HepG2 (cell line): ENCODE measurements around the gene VPS11. TPM values are rescaled to one million over a fixed set of nuclear protein-coding genes. Genes with fewer than 3 reads are reported as not detected.

ENCODE experiments used
- ASH2L ChIP-seq: fragments of 300-600, 200-600 bp; sonication (generic); IDR thresholded peaks from 2 replicates; pipeline ENCODE4 v1.7.0; 2017; ENCODE audit warnings: low read depth, mild to moderate bottlenecking, moderate library complexity, mixed read lengths, low read length; ENCODE audit not compliant: insufficient read length
- ATF1 ChIP-seq: IDR thresholded peaks from 2 replicates; pipeline ENCODE4 v1.6.1; 2016; ENCODE audit warnings: mild to moderate bottlenecking, control low read depth
- CBFB ChIP-seq: sonication (generic); formaldehyde crosslinking; IDR thresholded peaks from 2 replicates; pipeline ENCODE4 v1.4.0; 2020; ENCODE audit warnings: missing genetic modification reagents
- EP300 ChIP-seq, 3 experiments: sonication (generic) in 1 of 3; formaldehyde crosslinking in 1 of 3; IDR thresholded peaks; 2 replicates each; pipeline versions ENCODE4 v1.5.1 to v1.6.1; 2011 to 2020; ENCODE audit warnings: low read depth in 2 of 3, low read length in 2 of 3, borderline replicate concordance in 1 of 3, improper control_type of control experiment in 1 of 3, mild to moderate bottlenecking in 1 of 3, missing genetic modification reagents in 1 of 3, moderate library complexity in 1 of 3
- KLF16 ChIP-seq, 2 experiments: sonication (generic) in 1 of 2; formaldehyde crosslinking in 1 of 2; IDR thresholded peaks; 2 replicates each; pipeline versions ENCODE4 v1.6.1 to v1.8.0; 2016 to 2023; ENCODE audit warnings: missing genetic modification reagents in 2 of 2, missing compliant biosample characterization in 1 of 2
- RELA ChIP-seq: sonication (generic); formaldehyde crosslinking; IDR thresholded peaks from 2 replicates; pipeline ENCODE4 v1.4.0; 2020; ENCODE audit warnings: missing genetic modification reagents
- RNF2 ChIP-seq: fragments of 450-650 bp; conservative IDR thresholded peaks from 2 replicates; pipeline ENCODE4 v1.6.1; 2016; ENCODE audit warnings: low read depth
- RXRA ChIP-seq: sonication (generic); formaldehyde crosslinking; IDR thresholded peaks from 2 replicates; pipeline ENCODE4 v1.5.1; 2020; ENCODE audit warnings: missing genetic modification reagents
- SMAD1 ChIP-seq: sonication (generic); formaldehyde crosslinking; IDR thresholded peaks from 2 replicates; pipeline ENCODE4 v1.4.0; 2020; ENCODE audit warnings: missing genetic modification reagents, low read depth, mild to moderate bottlenecking, borderline replicate concordance
- ZBTB38 ChIP-seq: sonication (generic); formaldehyde crosslinking; IDR thresholded peaks from 2 replicates; pipeline ENCODE4 v1.5.1; 2020; ENCODE audit warnings: mild to moderate bottlenecking, missing genetic modification reagents
- ZFP1 ChIP-seq: IDR thresholded peaks from 2 replicates; pipeline ENCODE4 v1.6.1; 2016
- ZKSCAN8 ChIP-seq: IDR thresholded peaks from 2 replicates; pipeline ENCODE4 v1.6.1; 2016; ENCODE audit warnings: borderline replicate concordance, missing genetic modification reagents, missing compliant biosample characterization
- ZNF317 ChIP-seq: sonication (generic); formaldehyde crosslinking; IDR thresholded peaks from 2 replicates; pipeline ENCODE4 v1.5.0; 2020; ENCODE audit warnings: mild to moderate bottlenecking, missing genetic modification reagents
- ZNF343 ChIP-seq: sonication (generic); formaldehyde crosslinking; IDR thresholded peaks from 2 replicates; pipeline ENCODE4 v1.4.0; 2020; ENCODE audit warnings: mild to moderate bottlenecking, missing genetic modification reagents
- ZNF543 ChIP-seq: sonication (generic); formaldehyde crosslinking; IDR thresholded peaks from 2 replicates; pipeline ENCODE4 v1.4.0; 2020; ENCODE audit warnings: mild to moderate bottlenecking, missing genetic modification reagents
- polyA plus RNA-seq, 8 experiments: library from polyadenylated mRNA; depleted of rRNA in 3 of 8; stranded (reverse) in 7 of 8; unstranded in 1 of 8; fragments of >200 nt; fragmentation: Illumina TruSeq in 4 of 8; extraction: Trizol in 4 of 8; gene quantifications; 2 replicates each; pipeline versions ENCODE4 v1.2.1 to v1.2.3, GENCODE V29; 2011 to 2016; ENCODE audit warnings: low read depth in 4 of 8, missing spikeins in 1 of 8, mixed read lengths in 1 of 8; ENCODE audit not compliant: insufficient read depth in 1 of 8
- total RNA-seq, 5 experiments: library from RNA; depleted of rRNA; stranded (reverse); fragments of >200 nt; fragmentation: Illumina TruSeq; extraction: Trizol; gene quantifications; 2 replicates each; pipeline ENCODE4 v1.2.3, GENCODE V29; 2016; ENCODE audit warnings: low read depth in 1 of 5
- TF ChIP-seq, protein P1 (sequence below): IDR thresholded peaks from 2 replicates; pipeline ENCODE4 v1.6.1; 2016; ENCODE audit warnings: missing compliant biosample characterization, missing genetic modification reagents, borderline replicate concordance
- TF ChIP-seq, protein P2 (sequence below): sonication (generic); formaldehyde crosslinking; IDR thresholded peaks from 2 replicates; pipeline ENCODE4 v1.5.0; 2020; ENCODE audit warnings: missing genetic modification reagents
- TF ChIP-seq, protein P3 (sequence below): sonication (generic); formaldehyde crosslinking; IDR thresholded peaks from 2 replicates; pipeline ENCODE4 v1.8.0; 2022; ENCODE audit warnings: mild to moderate bottlenecking, missing genetic modification reagents; ENCODE audit not compliant: insufficient replicate concordance
- TF ChIP-seq, protein P4 (sequence below): fragments of 450-650 bp; IDR thresholded peaks from 2 replicates; pipeline ENCODE4 v1.6.1; 2016
- TF ChIP-seq, protein P5 (sequence below): sonication (generic); formaldehyde crosslinking; IDR thresholded peaks from 2 replicates; pipeline ENCODE4 v1.8.1; 2022; ENCODE audit warnings: low read depth, mild to moderate bottlenecking, missing genetic modification reagents

Gene VPS11
- total and polyA plus RNA-seq, 2 of the 13 experiments (the other 11 are each of a cell fraction or from before 2014, with no cell fraction given), result 13.7 to 21.6 TPM

DNA sequence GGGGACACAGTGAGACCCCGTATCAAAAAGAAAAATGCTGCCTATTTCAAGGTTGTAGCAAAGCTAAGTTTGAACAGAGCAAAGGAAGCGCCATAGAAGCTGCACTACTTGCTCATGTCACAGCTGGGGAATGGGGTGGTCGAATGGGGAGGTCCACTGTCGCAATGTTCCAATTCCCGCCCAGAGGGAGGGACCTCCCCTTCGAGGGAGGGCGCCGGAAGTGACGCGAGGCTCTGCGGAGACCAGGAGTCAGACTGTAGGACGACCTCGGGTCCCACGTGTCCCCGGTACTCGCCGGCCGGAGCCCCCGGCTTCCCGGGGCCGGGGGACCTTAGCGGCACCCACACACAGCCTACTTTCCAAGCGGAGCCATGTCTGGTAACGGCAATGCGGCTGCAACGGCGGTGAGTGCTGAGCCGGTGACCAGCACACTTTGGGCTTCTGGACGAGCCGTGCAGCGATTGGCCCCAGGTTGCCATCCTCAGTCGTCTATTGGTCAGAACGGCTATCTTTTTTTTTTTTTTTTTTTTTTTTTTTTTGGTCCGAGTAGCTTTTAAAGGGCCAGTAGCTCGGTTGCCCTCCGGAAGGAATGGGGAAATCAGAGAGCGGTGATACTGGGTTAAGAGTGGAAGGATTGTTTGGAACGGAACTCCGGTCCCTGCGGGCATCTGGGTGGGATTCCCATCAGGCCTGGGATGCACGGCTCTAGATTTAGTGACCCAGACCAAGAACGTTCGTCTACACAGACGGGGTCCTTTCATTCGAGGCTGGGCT lies 17.2 kb downstream of the VPS11 start, which contains the start of gene HMBS (continued):
- TF ChIP-seq, protein P1, sequence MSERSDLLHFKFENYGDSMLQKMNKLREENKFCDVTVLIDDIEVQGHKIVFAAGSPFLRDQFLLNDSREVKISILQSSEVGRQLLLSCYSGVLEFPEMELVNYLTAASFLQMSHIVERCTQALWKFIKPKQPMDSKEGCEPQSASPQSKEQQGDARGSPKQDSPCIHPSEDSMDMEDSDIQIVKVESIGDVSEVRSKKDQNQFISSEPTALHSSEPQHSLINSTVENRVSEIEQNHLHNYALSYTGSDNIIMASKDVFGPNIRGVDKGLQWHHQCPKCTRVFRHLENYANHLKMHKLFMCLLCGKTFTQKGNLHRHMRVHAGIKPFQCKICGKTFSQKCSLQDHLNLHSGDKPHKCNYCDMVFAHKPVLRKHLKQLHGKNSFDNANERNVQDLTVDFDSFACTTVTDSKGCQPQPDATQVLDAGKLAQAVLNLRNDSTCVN (CRISPR knock-in tag), result no peak
- TF ChIP-seq ZFP1 (CRISPR knock-in tag) (peak; percentile 24; the same call in 1 of the 2 replicates), CBFB (CRISPR knock-in tag) (peak; percentile 6; the same call in 1 of the 2 replicates), ATF1 (peak; percentile 76), ZNF343 (CRISPR knock-in tag) (peak; percentile 90), RXRA (CRISPR knock-in tag) (peak; percentile 39; the same call in 1 of the 2 replicates), RELA (CRISPR knock-in tag) (0 out of 2 replicates have a peak, but pooled peaks have one; percentile 29), ZBTB38 (CRISPR knock-in tag) (peak; percentile 24; the same call in 1 of the 2 replicates), RNF2 (0 out of 2 replicates have a peak, but pooled peaks have one; percentile 33), ASH2L (peak; percentile 90), SMAD1 (CRISPR knock-in tag) (no peak), ZNF543 (CRISPR knock-in tag) (peak; percentile 72; the same call in 1 of the 2 replicates), ZNF317 (CRISPR knock-in tag) (peak; percentile 59; the same call in 1 of the 2 replicates), KLF16 (CRISPR knock-in tag; IDR thresholded peaks at IDR 0.05) (peak in 1 of 2 experiments; percentile 28; a peak in 1 of 4 replicates), EP300 (IDR thresholded peaks at IDR 0.05; ENCODE audit: low read depth in 2 of 2, low read length in 2 of 2) (no peak), EP300 (CRISPR knock-in tag; IDR thresholded peaks at IDR 0.05; ENCODE audit: borderline replicate concordance) (no peak), ZKSCAN8 (CRISPR knock-in tag) (peak; percentile 33; the same call in 1 of the 2 replicates)
- TF ChIP-seq, protein P2, sequence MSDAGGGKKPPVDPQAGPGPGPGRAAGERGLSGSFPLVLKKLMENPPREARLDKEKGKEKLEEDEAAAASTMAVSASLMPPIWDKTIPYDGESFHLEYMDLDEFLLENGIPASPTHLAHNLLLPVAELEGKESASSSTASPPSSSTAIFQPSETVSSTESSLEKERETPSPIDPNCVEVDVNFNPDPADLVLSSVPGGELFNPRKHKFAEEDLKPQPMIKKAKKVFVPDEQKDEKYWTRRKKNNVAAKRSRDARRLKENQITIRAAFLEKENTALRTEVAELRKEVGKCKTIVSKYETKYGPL, result no peak
- TF ChIP-seq, protein P3, sequence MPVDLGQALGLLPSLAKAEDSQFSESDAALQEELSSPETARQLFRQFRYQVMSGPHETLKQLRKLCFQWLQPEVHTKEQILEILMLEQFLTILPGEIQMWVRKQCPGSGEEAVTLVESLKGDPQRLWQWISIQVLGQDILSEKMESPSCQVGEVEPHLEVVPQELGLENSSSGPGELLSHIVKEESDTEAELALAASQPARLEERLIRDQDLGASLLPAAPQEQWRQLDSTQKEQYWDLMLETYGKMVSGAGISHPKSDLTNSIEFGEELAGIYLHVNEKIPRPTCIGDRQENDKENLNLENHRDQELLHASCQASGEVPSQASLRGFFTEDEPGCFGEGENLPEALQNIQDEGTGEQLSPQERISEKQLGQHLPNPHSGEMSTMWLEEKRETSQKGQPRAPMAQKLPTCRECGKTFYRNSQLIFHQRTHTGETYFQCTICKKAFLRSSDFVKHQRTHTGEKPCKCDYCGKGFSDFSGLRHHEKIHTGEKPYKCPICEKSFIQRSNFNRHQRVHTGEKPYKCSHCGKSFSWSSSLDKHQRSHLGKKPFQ (CRISPR knock-in tag), result no peak
- TF ChIP-seq, protein P4, sequence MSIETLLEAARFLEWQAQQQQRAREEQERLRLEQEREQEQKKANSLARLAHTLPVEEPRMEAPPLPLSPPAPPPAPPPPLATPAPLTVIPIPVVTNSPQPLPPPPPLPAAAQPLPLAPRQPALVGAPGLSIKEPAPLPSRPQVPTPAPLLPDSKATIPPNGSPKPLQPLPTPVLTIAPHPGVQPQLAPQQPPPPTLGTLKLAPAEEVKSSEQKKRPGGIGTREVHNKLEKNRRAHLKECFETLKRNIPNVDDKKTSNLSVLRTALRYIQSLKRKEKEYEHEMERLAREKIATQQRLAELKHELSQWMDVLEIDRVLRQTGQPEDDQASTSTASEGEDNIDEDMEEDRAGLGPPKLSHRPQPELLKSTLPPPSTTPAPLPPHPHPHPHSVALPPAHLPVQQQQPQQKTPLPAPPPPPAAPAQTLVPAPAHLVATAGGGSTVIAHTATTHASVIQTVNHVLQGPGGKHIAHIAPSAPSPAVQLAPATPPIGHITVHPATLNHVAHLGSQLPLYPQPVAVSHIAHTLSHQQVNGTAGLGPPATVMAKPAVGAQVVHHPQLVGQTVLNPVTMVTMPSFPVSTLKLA, result peak; percentile 62
- TF ChIP-seq, protein P5, sequence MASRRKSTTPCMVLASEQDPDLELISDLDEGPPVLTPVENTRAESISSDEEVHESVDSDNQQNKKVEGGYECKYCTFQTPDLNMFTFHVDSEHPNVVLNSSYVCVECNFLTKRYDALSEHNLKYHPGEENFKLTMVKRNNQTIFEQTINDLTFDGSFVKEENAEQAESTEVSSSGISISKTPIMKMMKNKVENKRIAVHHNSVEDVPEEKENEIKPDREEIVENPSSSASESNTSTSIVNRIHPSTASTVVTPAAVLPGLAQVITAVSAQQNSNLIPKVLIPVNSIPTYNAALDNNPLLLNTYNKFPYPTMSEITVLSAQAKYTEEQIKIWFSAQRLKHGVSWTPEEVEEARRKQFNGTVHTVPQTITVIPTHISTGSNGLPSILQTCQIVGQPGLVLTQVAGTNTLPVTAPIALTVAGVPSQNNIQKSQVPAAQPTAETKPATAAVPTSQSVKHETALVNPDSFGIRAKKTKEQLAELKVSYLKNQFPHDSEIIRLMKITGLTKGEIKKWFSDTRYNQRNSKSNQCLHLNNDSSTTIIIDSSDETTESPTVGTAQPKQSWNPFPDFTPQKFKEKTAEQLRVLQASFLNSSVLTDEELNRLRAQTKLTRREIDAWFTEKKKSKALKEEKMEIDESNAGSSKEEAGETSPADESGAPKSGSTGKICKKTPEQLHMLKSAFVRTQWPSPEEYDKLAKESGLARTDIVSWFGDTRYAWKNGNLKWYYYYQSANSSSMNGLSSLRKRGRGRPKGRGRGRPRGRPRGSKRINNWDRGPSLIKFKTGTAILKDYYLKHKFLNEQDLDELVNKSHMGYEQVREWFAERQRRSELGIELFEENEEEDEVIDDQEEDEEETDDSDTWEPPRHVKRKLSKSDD (CRISPR knock-in tag), result 0 out of 2 replicates have a peak, but pooled peaks have one; percentile 31
